ENCODE data around the gene SLIT3. TPM values are rescaled to one million over a fixed set of nuclear protein-coding genes. Genes with fewer than 3 reads are reported as not detected.

SLIT3 gene
- total and polyA plus RNA-seq, 2 donors, result 64.7 to 109 TPM

GRCh38 chr5:169307646-169308045, 6.7 kb upstream of the SLIT3 start:
- WGBS, result 56% methylated on average over 2 of the region's 2 CpGs
- H3K36me3 ChIP-seq (ENCODE audit: insufficient read depth), result no peaks in the 10 kb centered on the region
- H3K4me1 ChIP-seq (ENCODE audit: insufficient read depth), result no peaks in the 10 kb centered on the region
- no peak overlapping the region for H3K4me3 ChIP-seq (ENCODE audit: low read depth, low read length)
- DNase-seq (ENCODE audit: extremely low spot score), result no peak
- no peak overlapping the region for H3K27ac ChIP-seq (ENCODE audit: low read depth)

DNA sequence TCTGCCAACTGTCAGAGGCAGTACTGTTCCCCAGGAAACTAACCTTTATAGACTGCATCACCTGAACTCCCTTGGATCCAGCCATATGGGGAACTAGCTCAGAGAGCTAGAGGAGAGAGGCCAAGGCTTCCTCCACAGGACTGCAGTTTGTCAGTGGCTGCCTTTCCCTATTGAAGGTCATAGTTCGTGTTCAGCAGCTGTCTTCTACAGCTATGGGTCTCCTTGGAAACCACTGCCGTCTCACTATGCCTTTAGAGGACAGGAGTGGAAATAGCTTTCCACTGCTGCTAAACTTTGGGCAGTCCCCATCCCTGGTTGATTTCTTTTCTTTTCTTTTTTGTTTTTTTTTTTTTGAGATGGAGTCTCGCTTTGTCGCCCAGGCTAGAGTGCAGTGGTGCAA, 4.4 kb upstream of the SLIT3 start:
- WGBS, result 90% methylated on average over 4 of the region's 4 CpGs
- no peak overlapping the region for H3K27ac ChIP-seq (ENCODE audit: low read depth)
- no peaks in the 10 kb centered on the region for H3K36me3 ChIP-seq (ENCODE audit: insufficient read depth)
- DNase-seq (ENCODE audit: extremely low spot score), result no peak
- no peak overlapping the region for H3K4me3 ChIP-seq (ENCODE audit: low read depth, low read length)
- no peaks in the 10 kb centered on the region for H3K4me1 ChIP-seq (ENCODE audit: insufficient read depth)

GRCh38 chr5:169304175-169304574, 3.2 kb upstream of the SLIT3 start:
- no peak for DNase-seq (ENCODE audit: extremely low spot score)
- Histone ChIP-seq H3K36me3 (ENCODE audit: insufficient read depth) (no peaks in the 10 kb centered on the region), H3K27ac (ENCODE audit: low read depth) (no peak overlapping the region), H3K4me3 (ENCODE audit: low read depth, low read length) (no peak overlapping the region), H3K4me1 (ENCODE audit: insufficient read depth) (no peaks in the 10 kb centered on the region)
- WGBS, result 89% methylated on average over 1 of the region's 1 CpG

DNA sequence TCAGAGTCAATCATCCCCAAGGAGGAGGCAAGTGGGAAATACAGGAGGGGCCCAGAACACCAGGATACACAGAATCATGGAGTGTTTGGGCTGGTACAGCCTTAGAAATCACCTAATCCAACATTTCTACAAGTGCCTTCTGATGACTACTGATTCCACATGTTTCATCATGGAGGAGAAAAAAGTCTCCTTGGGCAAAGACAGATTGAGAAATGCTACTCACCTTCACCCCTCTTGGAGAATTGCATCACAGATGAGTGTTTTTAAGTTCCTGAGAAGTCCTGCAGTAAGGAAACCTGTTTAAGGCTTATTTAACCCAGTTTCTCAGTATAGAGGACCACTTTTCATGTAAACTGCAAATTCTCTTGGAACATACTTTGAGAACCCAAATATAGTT, 2.2 kb upstream of the SLIT3 start:
- no peaks in the 10 kb centered on the region for H3K4me1 ChIP-seq (ENCODE audit: insufficient read depth)
- no peak overlapping the region for H3K4me3 ChIP-seq (ENCODE audit: low read depth, low read length)
- no peaks in the 10 kb centered on the region for H3K36me3 ChIP-seq (ENCODE audit: insufficient read depth)
- DNase-seq (ENCODE audit: extremely low spot score), result no peak
- no peak overlapping the region for H3K27ac ChIP-seq (ENCODE audit: low read depth)

DNA sequence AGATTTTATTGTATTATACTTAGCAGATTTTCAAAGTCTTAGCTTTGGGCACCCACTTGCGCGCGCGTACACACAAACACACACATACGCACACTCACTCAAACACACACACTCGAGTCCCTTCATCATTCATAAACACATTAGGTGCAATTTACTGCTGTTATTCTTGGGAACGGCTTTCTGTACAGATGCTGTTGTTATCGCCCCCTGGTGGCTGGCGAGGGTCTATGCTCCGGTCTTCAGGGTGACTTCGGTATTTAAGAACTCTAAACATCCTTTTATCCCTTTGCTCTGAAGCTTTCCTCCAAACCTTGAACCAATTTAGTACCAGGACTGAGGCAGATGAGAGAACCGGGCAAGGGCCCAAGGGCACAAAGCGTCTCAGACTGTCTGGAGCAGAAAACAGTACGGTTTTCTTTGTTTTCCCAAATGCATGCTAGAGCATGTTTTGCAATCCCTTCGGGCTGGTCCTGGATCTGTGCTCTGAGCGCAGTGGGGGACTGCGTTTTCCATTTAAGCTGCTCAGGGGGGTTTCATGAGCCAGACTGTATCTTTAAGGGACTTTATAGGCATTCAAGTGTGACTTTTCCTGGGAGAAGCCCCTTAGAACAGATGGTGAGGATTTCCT, 1.7 kb upstream of the SLIT3 start:
- Histone ChIP-seq H3K4me3 (ENCODE audit: low read depth, low read length) (no peak overlapping the region), H3K27ac (ENCODE audit: low read depth) (no peak overlapping the region), H3K4me1 (ENCODE audit: insufficient read depth) (no peaks in the 10 kb centered on the region), H3K36me3 (ENCODE audit: insufficient read depth) (no peaks in the 10 kb centered on the region)
- 13% methylated on average over 17 of the region's 17 CpGs for WGBS
- peak; percentile 80 for DNase-seq (ENCODE audit: extremely low spot score)

GRCh38 chr5:169301986-169302385, 1.0 kb upstream of the SLIT3 start:
- H3K4me3 ChIP-seq (ENCODE audit: low read depth, low read length), result no peak overlapping the region
- 59% methylated on average over 12 of the region's 12 CpGs for WGBS

DNA sequence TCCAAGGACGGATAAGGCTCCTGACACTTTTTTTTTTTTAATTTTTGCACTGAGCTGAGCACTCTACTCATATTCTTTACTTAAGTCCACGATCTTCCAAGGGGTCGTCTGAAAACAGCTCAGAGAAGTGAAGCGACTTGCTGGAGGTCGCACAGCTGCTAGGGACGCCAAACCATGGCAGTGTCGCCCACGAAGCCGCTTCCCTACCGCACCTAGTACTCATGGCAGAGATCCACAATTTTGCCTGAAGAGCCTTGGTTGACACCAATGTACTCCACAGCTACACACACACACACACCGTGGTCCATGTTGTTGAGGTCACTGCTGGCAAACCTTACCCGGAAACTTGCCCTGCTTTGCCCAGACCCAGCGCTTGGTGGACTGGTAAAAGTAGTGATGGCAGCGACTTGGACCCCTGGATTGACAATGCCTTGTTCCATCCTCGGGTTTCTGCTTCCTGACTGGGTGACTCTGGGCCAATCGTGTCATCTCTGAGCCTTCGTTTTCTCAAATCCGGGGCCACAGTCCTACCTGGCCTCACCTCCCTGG, 521 bp upstream of the SLIT3 start:
- no peak overlapping the region for H3K27ac ChIP-seq (ENCODE audit: low read depth)
- H3K4me1 ChIP-seq (ENCODE audit: insufficient read depth), result no peaks in the 10 kb centered on the region
- peak overlapping the region; percentile 55 for H3K4me3 ChIP-seq (ENCODE audit: low read depth, low read length)
- no peak for DNase-seq (ENCODE audit: extremely low spot score)
- no peaks in the 10 kb centered on the region for H3K36me3 ChIP-seq (ENCODE audit: insufficient read depth)
- 32% methylated on average over 18 of the region's 18 CpGs for WGBS

More at GRCh38 chr5:169301986-169302385, 1.0 kb upstream of the SLIT3 start:
- no peaks in the 10 kb centered on the region for H3K4me1 ChIP-seq (ENCODE audit: insufficient read depth)
- H3K36me3 ChIP-seq (ENCODE audit: insufficient read depth), result no peaks in the 10 kb centered on the region
- H3K27ac ChIP-seq (ENCODE audit: low read depth), result no peak overlapping the region
- no peak for DNase-seq (ENCODE audit: extremely low spot score)

- DNase-seq (ENCODE audit: extremely low spot score), result no peak
Observed at GRCh38 chr5:169299663-169300467, 1.1 kb downstream of the SLIT3 start.

DNA sequence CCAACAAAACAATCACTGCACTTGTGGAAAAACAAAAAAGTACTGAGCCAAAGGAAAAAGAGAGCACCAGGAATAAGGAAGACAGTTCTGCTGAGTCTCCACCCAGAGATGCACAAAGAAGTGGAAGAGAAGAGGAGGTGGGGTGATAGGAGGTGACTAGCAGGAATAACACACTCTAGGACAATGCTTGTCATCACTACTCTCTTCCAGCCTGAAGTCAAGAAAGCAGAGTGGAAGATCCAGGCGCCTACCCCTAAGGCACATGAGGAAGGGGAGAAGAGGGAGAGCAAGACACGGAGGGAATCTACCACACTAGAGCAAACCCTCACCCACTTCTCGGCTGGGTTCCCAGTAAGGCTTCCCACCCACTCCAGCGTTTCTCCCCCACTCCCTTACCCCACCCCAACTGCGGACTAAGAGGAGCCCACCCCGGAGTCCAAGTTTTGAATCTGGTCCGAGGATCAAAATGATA, 1.7 kb downstream of the SLIT3 start:
- Histone ChIP-seq H3K36me3 (ENCODE audit: insufficient read depth) (no peaks in the 10 kb centered on the region), H3K27ac (ENCODE audit: low read depth) (no peak overlapping the region), H3K4me3 (ENCODE audit: low read depth, low read length) (peak overlapping the region; percentile 55), H3K4me1 (ENCODE audit: insufficient read depth) (no peaks in the 10 kb centered on the region)
- WGBS, result 22% methylated on average over 7 of the region's 7 CpGs
- DNase-seq (ENCODE audit: extremely low spot score), result no peak

More at GRCh38 chr5:169299663-169300467, 1.1 kb downstream of the SLIT3 start:
- Histone ChIP-seq H3K4me3 (ENCODE audit: low read depth, low read length) (peak overlapping the region; percentile 55), H3K27ac (ENCODE audit: low read depth) (peak overlapping the region; percentile 69), H3K4me1 (ENCODE audit: insufficient read depth) (no peaks in the 10 kb centered on the region), H3K36me3 (ENCODE audit: insufficient read depth) (no peaks in the 10 kb centered on the region)
- WGBS, result 6% methylated on average over 35 of the region's 35 CpGs

DNA sequence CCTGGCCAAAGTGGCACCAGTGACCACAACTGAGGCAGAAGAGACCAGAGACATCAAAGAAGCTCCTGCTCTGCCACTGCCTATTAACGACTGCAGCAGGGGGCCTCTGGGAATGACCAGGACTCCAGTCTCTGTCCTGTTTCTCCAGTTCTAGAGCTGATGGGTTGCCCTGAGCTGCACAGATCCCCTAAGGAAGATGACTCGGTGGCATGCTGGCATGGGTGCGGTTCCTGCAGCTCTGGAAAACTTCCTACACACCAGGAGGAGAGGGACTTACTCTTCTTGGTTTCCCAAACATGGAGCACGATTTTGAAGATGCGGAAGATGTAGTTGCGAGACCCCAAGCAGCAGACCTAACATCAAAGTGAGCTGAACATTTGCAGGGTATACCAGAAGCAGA, 2.7 kb downstream of the SLIT3 start:
- no peak overlapping the region for H3K27ac ChIP-seq (ENCODE audit: low read depth)
- DNase-seq (ENCODE audit: extremely low spot score), result no peak
- H3K4me3 ChIP-seq (ENCODE audit: low read depth, low read length), result no peak overlapping the region
- no peaks in the 10 kb centered on the region for H3K4me1 ChIP-seq (ENCODE audit: insufficient read depth)
- no peaks in the 10 kb centered on the region for H3K36me3 ChIP-seq (ENCODE audit: insufficient read depth)
- WGBS, result 84% methylated on average over 6 of the region's 6 CpGs

GRCh38 chr5:169296419-169297143, 4.4 kb downstream of the SLIT3 start:
- no peak for DNase-seq (ENCODE audit: extremely low spot score)
- 38% methylated on average over 14 of the region's 14 CpGs for WGBS
- H3K27ac ChIP-seq (ENCODE audit: low read depth), result no peak overlapping the region
- H3K36me3 ChIP-seq (ENCODE audit: insufficient read depth), result no peaks in the 10 kb centered on the region
- no peak overlapping the region for H3K4me3 ChIP-seq (ENCODE audit: low read depth, low read length)
- no peaks in the 10 kb centered on the region for H3K4me1 ChIP-seq (ENCODE audit: insufficient read depth)

GRCh38 chr5:169295306-169295705, 5.6 kb downstream of the SLIT3 start:
- no peak for DNase-seq (ENCODE audit: extremely low spot score)
- Histone ChIP-seq H3K4me3 (ENCODE audit: low read depth, low read length) (no peak overlapping the region), H3K36me3 (ENCODE audit: insufficient read depth) (no peaks in the 10 kb centered on the region), H3K27ac (ENCODE audit: low read depth) (no peak overlapping the region), H3K4me1 (ENCODE audit: insufficient read depth) (no peaks in the 10 kb centered on the region)
- 89% methylated on average over 8 of the region's 8 CpGs for WGBS

- no peaks in the 10 kb centered on the region for H3K4me1 ChIP-seq (ENCODE audit: insufficient read depth)
- DNase-seq (ENCODE audit: extremely low spot score), result no peak
- H3K27ac ChIP-seq (ENCODE audit: low read depth), result no peak overlapping the region
- H3K36me3 ChIP-seq (ENCODE audit: insufficient read depth), result no peaks in the 10 kb centered on the region
- H3K4me3 ChIP-seq (ENCODE audit: low read depth, low read length), result no peak overlapping the region
- 93% methylated on average over 6 of the region's 6 CpGs for WGBS
Observed at GRCh38 chr5:169294621-169295020, 6.3 kb downstream of the SLIT3 start.

Measured in urinary bladder (tissue), 4 donors.